GM18870 (cell line): ENCODE results near the gene CACNB2.
"Not testable (repeated sequence)": the region's sequence is repeated elsewhere in the genome, so short reads cannot be mapped to it uniquely, and the experiment has no call there.

Experiments used
- ATAC-seq: cut with Tn5 transposase; IDR thresholded peaks from one replicate; pipeline ENCODE4 v1.9.1; 2021; ENCODE audit warnings: moderate library complexity; ENCODE audit not compliant: unreplicated experiment

CACNB2 gene

DNA sequence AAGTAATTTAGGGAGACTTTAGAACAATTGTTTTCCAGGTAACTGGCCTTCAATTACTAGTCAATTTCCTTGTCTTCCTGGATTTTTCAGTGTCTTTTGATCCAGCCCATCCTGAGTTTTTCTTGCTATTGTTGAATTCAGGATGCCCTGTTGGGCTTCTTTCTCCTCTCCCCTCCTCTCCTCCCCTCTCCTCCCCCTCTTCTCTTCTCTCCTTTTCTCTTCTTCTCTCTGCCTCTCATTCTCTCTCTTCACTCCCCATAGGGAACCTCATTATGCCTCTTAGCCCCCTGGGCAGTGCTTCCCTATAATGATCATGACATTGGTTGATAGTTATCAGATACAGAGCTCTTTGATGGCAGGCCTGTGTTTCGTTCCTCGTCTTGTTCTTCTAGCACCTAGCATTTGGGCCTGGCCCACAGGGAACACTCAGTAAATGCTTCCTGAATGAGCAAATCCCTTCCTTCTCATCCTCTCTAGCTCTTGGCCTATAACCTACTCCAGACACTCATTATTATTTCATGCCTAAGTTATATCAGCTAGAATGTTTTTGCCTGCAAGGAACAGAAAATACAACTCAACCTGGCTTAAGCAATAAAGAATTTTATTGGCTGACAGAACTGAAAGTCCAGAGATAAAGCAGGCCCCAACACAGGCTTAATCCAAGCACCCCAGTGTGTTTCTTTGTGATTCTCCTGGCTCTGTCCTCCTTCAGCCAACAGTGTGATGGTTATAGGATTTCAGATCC is 56.8 kb downstream of the CACNB2 start:
- ATAC-seq: no peak

DNA sequence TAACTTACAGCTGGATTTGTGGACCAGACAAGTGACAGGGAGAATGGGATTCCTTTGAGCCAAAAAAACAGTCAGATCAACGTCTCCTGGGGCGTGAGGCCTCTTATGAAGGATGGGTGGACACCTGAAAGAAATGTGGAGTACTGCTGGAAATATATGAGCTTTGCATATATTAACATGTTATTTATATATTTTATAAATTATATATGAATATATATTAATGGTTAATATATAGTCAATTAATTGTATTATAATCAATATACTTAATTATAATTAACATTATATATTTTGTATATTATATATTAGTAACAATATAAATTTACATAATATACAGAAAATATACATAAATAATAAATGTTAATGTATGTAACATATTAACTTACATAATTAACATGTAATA is 57.5 kb downstream of the CACNB2 start:
- no peak for ATAC-seq

DNA sequence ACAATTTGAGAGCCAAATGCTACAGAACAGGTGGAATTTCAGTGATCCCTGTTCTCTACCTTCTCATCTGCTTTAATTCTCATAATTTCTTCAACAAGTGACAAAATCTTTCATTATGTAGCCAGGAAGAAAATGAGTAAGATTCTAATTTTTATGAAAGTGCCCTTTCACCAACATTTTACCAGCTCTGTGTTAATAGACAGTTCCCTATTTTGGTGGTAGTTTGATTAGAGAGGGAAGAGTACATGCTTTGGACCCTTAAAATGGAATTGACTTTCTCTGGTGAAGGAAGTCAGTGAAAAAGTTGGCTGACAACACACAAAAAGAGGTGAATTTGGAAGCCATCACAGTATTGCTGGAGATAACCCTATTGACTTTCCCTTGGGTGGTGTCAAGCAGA is 61.7 kb downstream of the CACNB2 start:
- ATAC-seq: no peak

DNA sequence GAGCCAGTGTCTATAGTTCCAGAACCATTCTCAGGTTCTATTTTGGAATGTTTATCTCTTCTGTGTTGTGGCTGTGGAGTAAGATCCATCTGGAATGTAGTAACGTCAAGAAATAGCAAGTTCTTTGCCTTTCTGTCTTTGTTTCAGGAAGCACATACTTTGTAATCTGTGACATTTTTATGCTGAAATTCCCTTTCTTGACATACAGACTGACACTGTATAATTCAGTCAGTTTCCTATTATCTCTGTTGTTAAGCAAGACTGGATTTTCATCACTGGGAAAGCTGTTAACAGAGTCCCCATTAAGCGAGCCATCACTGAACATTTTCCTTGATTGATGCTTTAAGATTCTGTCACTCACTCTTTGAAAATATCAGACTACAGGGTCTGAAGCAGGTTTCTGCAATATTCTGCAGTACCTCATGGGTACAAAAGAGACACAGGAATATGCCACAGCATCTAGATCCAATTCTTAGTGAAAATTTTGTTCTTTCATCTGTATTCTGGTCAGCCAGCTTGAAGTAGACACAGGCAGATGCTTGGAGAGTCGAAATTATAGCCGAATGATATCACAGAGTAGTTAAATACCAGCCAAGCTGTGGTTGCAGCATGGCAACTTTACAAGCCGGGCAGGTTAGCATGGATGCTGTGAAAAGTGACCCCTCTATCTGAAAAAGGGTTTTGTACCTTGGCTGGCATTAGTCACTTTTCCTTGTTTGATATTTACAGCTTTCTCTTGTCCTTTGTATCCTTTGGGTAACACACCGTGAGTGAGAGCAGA is 62.6 kb downstream of the CACNB2 start:
- no peak for ATAC-seq

DNA sequence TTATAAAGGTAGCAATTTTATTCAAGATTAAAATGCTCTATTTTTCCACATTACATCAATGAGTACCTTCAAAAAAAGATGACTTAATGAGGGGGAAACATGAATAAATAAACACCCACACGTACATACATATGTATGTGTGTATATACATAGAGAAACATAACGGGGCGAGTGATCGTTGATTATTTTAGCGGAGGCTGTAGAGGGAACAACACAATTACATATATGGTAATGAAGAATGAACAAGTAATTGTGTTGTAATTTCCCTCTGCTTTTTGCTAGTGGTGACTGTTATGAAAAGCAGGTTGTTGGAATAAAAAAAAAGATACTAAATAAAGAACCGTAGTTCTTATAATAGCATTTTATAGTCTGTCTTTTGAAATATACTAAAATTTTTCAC is 63.2 kb downstream of the CACNB2 start:
- no peak for ATAC-seq

DNA sequence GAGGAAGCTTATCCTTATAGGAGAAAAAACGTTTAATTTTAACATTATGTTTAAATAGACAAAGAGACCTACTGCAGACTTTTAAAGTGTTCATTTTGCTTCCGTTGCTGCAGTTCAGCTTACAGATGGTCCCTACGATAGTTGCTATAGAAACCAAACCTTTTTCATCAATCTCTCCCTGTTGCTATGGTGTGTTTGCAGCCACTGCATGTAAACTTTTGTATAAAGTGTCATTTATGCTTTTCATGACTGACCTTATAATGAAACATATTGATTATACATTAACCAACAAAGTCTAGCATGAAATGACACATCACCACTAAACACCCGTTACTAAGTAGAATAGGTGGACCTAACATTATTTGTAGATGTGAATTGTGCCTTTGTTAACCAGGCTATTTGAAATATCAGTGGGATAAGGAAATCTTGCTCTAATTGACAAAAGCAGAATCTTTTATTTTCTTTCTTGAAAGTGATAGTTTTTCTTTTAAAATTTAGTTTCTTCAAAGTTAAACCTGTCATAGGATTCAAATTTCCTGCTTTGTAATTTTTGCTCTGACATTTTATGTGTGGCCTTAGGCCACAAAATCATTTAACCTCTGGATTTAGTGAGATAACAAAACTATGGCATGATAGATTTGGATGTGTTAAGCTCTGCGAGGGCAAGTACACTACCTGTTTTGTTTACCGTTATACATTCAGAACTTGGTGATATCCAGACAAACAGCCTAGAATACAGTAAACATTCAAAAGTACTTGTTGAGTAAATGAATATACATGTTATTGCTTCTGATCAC is 64.0 kb downstream of the CACNB2 start:
- no peak for ATAC-seq

DNA sequence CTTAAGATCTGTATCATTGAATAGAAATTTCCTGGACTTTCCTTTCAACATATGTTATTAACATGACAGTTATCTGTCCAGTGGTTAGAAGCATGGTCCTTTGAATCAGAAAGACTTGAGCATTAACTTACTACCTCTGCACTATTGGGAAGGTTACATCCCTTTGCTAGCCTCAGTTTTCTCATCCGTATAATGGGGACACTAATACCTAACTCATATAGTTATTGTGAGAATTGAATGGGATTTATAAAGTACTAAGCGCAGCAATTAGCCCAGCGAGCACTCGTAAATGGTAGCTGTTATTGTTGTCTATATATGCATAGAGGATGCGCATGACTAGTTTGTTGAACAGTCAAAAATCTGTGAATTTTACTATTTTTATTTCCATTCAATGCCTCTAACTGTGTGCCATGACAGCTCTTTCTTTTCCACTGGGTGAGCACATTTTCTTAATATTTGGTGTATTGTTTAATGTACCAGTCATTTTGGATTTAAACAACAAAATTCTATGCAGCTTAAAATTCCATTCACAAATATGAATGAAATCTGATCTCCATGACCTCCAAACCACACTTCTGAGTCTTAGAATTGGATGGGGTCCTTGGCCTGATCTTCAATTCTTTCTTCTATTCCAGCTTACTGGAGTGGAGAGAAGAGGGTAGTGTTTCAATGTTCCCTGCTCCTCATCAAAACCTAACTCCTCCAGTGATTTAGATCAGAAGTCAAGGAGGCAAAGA is 65.0 kb downstream of the CACNB2 start:
- no peak for ATAC-seq

DNA sequence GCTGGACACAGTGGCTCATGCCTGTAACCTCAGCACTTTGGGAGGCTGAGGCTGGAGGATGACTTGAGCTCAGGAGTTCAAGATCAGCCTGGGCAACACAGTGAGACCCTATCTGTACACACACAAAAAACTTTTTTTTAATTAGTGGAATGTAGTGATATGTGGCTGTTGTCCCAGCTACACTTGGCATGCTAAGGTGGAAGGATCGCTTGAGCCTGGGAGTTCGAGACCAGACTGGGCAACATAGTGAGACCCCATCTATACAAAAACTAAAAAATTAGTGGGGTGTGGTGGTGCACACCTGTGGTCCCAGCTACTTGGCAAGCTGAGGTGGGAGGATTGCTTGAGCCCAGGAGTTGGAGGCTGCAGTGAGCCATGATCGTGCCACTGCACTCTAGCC is 68.0 kb downstream of the CACNB2 start:
- not testable (repeated sequence) for ATAC-seq

DNA sequence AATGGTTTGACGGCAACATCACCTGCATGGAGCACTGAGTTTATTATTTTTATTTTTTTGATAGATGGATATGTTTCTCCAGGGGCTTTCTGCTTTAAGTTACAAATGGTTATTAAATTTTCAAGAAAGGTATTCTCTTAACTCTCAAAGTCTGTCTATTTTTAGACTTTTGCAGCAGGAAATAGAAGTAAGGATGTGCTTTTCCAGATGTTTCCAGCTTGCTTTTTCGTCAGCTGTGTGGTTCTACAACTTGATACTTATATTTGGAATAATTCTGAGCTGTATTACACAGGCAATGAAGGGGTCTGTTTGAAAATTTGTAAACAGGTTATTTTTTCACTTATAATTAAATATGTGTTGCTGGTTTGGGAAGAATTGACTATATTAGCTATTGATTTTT is 69.0 kb downstream of the CACNB2 start:
- no peak for ATAC-seq

DNA sequence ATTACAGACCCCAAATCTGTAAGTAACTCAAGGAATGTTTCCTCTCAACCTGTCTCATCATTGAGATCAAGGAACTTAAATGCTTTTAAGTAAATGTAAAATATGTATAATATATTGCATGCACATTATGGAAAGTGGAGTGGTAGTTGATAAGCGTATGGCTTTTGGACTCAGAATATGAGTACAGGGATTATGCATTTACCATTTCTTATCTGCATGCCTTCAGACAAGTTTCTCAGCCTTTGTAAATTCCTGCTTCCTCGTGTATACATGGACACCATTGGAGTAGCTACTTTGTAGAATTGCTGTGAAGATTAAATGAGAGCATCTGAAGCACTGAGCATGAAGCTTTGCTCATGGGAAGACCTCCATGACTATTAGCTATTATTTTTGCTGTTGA is 70.5 kb downstream of the CACNB2 start:
- no peak for ATAC-seq

DNA sequence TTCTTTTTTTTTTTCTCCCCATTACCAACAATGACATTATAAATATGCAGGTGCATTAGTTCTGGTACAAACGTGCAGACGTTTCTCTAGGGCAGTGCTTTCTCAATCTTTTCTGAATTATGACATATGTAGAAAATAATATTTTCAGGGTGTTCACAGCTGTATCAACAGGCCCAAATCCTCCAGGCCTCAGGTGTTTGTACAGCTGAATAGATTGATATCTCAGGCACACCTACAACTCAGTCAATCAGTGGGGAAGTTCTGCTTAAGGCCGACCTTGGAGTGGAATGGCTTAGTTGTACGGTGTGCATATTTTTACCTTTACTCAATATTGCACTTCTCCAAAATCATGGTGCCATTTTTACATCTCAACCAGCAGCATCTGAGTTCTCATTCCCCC is 71.6 kb downstream of the CACNB2 start:
- ATAC-seq: no peak

DNA sequence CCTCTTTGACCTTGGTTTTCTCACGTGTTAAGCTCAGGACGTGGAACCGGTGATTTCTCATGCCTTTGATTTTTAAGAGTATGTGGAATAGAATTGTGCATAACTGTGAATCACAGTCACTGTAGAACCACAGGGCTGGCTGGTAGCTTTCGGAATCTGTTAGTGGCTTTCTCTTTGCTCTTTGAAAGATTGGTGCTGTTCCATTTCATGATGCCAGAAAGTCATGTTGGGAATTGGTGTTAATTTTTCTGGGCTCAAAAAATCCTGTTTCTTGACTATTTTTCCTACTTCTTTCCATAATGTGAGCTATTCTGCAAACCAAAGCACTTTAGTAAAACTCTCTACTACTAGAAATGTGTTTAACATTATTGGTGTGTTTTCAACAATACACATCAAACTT is 73.0 kb downstream of the CACNB2 start:
- ATAC-seq: no peak

DNA sequence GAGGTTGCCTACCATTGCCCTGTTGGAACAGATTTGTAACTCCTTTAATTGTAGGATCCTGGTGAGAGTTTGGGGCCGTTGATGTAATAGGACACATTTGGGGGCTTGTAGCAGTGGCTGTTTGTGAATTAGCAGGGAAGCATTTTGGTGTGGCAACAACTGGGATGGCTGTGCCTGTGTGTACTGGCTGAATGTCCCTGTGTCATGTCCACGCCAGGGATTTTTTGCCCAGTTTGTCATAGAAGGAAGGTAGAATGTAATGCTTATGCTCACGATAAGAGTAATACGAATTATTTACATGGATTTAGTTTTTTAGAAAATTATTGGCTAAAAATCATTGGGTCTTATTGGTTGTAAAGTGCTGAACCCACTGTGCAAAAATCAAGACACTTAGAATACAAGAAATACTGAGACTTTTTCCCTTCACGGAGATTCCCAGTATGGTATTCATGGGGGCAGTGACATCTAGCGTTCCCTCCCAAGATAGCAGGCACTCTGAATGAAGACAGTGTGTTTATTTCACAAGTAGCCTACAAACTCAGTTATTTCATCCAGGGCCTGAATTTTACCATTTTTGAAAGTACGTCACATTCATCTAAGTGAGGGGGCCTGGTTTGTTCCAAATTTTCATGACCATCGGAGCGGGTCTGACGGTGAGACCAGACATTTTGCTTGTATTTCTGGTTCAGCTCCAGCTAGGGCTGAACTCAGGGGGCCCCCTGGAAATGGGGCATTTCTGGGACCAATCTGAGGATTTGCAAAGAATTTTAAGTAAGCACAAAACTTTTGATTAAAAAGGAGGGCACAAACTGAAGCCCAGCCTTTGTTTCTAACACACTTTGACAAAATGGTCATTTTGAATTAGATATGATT is 74.7 kb downstream of the CACNB2 start:
- ATAC-seq: no peak

DNA sequence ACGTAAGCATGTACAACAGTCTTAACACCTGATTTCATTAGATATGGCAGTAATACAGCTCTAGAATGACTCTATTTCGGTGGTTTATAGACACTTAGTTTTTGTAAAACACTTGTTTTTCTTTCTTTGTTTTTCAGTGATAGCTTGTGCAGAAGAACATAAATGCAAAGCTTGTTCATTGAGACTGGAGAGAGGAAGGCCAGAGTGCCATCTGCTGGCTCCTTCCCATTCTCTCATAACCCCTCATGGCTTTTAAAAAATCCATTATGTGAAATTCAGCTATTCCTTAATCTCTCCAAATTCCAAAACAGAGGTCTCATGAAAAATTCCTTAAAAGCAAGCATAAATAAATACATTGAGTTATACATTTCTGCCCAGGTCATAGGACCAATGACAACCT is 76.3 kb downstream of the CACNB2 start:
- ATAC-seq: no peak

DNA sequence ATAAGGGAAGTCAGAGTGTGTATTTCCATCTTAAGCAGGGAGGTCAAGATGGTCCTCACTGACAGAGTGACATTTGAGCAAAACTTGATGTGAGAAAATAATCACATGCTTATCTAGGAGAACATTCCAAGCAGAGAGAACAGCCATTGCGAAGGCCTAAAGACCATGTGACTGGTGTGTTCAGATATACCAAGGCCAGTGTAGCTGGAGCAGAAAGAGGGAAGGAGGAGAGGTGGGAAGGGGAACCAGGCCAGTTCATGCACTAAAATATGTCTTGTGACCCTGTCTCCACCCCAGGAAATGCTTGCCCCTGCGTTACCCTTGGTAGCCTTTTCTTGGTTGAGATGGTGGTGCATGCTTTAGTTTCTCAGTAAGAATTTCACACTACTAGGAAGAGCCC is 77.4 kb downstream of the CACNB2 start:
- ATAC-seq: no peak

DNA sequence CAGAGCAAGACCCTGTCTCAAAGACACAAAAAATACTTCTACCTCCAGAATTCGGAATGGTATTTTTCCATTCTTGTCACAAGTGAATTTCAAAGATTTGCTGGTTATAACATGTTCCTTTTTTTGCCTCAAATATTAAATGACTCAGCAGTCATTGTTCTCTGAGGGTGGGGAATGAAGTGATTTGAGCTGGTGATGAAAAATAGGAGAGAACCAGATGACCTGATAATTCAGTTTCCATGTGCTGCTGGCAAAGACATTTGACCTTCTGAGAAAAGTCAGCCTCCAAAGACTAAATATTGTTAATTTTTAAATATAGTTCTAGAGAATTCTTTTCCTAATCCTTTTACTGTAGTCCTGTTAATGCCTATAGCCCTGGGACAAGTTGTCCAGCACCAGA is 78.9 kb downstream of the CACNB2 start:
- ATAC-seq: no peak

DNA sequence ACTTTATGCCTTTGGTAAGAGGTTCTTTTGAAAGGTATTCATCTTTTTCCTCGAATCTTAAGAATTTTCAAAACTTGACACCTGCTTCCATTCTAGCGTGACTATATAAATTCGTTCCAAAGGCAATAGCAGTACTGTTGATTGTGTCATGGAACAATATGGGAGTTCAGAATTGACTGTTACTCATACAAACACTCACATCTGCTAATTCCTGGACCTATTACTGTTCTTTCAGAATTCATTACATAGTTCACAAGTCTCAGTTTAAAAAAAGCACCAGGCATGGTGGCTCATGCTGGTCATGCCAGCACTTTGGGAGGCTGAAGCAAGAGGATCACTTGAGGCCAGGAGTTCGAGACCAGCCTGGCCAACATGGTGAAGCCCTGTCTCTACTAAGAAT is 80.9 kb downstream of the CACNB2 start:
- ATAC-seq: no peak

DNA sequence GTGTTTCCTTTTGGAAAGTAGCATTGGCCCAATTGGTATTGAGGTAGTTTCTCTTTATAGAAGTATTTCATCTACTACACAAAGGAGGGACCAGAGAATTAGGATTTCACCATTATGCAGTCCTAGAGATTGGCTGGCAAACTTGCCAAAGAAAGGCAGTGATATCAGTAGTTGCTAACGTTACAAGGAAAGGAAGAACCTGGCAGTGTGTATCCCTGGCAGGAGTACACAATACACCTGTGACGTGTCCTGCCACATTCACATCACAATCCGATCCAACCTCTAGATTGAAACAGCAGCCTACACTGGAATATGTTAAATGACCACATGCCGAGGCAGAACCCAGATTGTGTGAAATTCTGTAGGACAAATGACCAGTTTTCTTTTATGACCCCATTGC is 81.7 kb downstream of the CACNB2 start:
- no peak for ATAC-seq

DNA sequence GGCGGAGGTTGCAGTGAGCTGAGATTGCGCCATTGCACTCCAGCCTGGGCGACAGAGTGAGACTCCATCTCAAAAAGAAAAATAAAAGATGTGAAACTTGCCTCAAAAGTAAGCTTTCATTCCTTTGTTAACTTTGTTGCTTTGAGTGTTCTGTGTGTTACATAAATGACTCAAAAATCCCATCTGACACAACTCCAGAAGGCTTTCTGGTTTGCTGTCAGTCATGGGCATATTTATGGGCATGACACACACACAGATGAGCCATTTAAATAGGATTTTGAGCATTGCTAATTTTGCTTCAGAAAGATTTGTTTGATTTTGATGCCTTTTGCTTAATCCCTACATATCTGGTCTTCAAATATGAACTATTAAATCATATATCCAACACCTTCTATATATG is 82.6 kb downstream of the CACNB2 start:
- no peak for ATAC-seq

DNA sequence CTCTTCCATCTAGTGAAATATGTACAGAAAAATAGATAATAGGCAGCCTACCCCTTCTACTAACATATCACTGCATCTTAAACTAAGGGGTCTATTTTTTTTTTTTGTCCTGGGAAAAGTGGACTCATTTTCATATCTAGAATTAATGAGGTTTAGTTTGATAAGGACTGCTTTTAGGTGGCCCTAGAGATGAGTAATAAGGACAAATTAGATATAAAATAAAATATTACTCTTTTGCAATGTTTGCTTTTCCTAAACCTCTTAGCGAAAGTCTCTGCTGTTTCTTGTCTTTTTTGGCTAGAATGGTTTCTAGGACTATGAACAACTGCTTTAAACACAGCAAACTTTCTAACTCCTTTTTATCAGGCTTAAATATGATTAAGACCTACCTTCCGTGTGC is 83.7 kb downstream of the CACNB2 start:
- no peak for ATAC-seq
